GM13977 (cell line): Measurements from ENCODE around the gene ETFA.

Source experiments
- DNase-seq: peaks from one replicate; pipeline ENCODE4 v3.0.0; 2012; ENCODE audit warnings: low spot score
- in situ Hi-C: fragments of 300-500 bp; cut with MboI; formaldehyde crosslinking; loops from one replicate; pipeline ENCODE4 v1.12.0; 2022; ENCODE audit warnings: low sequenced_read_pairs, low pct_unique_long_range_greater_than_20kb, mixed read lengths, inconsistent platforms; ENCODE audit not compliant: unreplicated experiment
- TF ChIP-seq, protein P1 (sequence below): IDR thresholded peaks from 2 replicates; pipeline ENCODE4 v1.5.1; 2012; ENCODE audit warnings: mild to moderate bottlenecking, control low read depth; ENCODE audit not compliant: insufficient read depth; ENCODE audit errors: extremely low read depth, missing control alignments

ETFA gene

DNA sequence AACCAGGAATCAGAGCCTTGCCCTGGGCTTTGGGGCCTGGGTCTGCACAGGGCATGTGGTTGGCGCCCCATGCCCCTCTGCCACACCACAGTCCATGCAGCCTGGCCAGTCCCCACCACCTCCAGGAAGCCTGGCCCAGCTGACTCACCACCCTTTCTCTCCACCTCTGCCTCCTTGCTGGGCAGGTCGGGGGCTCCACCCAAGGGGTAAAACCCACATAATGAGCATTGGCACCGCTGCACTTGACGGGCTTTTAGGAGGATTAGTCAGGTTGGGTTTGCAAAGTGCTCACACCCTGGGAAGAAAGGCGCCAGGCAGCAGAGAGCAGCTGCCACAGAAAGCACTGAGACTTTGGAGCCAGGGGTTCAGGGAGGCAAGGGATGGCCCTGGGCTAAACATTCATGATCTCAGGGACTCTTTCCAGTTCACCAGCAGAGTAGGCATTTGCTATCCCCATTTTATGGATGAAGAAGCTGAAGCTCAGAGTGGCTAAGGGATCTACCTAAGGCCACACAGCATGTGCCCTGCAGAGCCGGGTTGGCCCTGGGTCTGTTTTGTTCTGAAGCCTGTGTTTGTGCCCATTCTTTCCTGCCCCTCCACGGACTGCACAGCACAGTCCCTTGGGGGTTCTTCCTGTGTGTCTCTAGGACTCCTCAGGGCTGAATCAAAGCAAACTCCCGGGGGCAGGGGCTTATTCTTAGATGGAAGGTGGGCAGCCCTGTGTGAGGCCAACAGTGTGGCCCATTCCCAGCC is 113.4 kb downstream of the ETFA start:
- DNase-seq, result no peak
- in situ Hi-C loops, result no loop called here
- TF ChIP-seq, protein P1, sequence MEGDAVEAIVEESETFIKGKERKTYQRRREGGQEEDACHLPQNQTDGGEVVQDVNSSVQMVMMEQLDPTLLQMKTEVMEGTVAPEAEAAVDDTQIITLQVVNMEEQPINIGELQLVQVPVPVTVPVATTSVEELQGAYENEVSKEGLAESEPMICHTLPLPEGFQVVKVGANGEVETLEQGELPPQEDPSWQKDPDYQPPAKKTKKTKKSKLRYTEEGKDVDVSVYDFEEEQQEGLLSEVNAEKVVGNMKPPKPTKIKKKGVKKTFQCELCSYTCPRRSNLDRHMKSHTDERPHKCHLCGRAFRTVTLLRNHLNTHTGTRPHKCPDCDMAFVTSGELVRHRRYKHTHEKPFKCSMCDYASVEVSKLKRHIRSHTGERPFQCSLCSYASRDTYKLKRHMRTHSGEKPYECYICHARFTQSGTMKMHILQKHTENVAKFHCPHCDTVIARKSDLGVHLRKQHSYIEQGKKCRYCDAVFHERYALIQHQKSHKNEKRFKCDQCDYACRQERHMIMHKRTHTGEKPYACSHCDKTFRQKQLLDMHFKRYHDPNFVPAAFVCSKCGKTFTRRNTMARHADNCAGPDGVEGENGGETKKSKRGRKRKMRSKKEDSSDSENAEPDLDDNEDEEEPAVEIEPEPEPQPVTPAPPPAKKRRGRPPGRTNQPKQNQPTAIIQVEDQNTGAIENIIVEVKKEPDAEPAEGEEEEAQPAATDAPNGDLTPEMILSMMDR, result no peak

DNA sequence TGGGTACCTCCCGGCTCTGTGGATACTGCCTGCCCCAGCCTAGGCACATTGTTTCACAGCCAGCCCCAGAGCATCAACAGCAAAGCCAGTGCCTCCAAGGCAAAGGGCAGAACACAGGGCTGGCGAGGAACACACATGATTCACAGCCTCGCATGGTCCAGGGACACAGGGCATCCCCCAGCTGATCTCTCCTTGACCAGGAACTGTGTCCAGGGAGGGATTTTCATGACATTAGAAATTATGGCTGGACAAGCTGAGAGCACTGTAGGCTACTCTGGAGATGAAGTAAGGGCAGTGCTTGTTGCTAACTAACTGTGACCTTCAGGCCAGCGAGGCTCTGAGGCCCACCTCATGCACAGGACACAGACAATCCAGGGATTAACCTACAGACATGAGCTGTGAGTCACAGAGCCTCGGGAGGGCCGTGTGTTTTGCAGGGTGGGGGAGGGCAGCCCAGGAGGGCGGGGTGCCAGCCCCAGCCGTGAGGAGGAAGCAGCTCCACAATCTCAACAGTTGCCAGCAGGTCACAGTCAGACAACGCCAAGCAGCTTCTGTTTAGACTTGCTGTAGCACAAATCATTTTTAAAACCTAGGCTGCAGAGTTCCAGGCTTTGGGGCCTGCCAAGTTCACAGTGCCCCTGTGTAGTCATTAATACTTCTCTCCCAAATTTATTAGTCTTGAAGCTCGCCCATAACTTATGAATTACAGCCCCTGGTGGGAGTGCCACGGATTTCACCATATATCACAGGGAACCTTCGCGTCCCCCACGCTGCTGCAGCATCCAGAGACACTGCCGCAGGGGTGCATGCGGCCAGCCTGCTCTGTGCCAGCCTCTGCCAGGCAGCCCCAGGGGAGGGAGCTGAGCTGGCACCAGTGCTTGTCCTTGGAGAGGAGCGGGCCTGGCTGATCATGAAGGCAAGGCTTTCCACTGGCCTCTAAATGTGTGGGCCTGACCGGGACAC is 114.7 kb downstream of the ETFA start:
- no peak for DNase-seq
- TF ChIP-seq, protein P1, result no peak
- in situ Hi-C loops, result no loop called here

DNA sequence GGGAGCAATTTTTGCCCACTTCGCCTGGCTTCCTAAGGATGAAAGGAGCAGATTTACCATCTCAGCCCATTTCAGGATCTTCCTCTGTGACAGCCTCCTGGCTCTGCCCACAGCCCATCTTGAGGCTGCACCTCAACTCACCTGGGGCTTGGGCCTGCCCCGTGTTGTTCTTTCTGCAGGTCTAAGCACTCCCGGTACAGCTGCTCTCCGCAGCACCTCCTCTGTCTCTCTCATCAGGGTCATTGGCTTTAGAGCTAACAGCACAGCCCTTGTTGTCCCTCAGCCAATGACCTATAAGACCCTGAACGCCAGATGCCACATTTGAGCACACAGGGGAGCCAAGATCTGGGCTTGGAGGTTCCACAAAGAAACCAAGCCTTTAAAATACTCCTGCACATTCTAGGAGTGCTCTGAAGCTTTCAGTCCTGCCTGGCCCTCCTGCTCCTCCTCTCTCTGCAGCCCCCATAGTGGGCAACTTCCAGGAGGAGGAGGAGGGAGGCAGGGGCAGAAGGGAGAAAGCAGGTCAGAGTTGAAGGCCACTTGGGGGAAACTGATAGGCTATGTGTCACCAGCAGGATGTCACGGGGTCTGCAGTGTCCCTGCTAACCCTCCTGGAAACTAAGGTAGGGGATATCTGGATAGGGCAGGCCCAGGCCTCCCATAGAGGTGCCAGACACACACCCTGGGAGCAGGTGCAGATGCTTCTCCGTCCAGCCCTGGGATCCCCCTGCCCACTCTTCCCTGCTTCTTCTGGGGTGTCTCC is 115.6 kb downstream of the ETFA start:
- no peak for DNase-seq
- in situ Hi-C loops, result no loop called here
- TF ChIP-seq, protein P1, result no peak

DNA sequence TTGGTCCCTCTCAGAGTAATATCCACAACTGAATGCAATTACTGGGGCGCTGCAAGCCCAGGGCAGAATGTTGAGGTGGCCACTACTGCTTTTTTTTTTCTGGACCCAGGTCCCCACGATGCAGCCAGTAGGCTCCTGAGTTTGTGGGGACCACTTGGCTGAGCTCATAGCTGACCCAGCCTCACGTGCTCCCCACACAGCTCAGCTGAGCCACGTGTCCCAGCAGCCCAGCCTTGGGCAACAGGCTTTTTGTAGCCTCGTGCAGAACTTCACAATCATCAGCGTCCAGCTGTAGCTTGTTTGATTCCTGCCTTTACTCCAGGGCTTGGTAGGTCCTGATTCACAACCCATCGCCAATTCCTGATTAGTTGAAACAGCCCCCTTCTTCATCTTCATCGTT is 117.3 kb downstream of the ETFA start:
- TF ChIP-seq, protein P1, result no peak
- in situ Hi-C loops, result no loop called here

DNA sequence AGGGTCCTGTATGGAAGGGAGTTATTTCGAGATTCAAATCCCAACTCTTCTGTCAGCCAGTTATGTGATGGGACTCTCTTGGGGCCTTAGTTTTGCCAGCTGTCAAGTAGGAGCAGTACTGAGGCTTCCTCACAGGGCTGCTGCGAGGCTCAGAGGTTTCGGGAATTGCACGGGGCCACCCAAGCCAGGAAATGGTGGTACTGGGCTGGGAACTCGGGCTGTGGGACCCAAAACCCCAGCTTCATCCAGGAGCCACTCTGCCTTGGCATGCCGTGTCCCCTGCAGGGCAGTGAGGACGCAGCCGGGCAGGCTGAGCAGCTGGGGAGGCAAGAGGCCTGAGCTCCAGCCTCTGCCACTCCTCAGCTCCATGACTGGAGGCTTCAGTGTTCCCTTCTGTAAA is 118.6 kb downstream of the ETFA start:
- DNase-seq, result no peak
- in situ Hi-C loops, result no loop called here
- TF ChIP-seq, protein P1, result no peak

More for the DNA sequence above, 117.3 kb downstream of the ETFA start:
- no peak for DNase-seq
